Mesothelial cell of epicardium (in vitro differentiated cells): ENCODE data around the gene SPATA16. TPM values are rescaled to one million over a fixed set of nuclear protein-coding genes. Genes with fewer than 3 reads are reported as not detected.

Experiments
- DNase-seq, 2 experiments: peaks; one replicate each; pipeline ENCODE4 v3.0.0; 2021; ENCODE audit warnings: low spot score in 2 of 2; ENCODE audit not compliant: unreplicated experiment in 2 of 2
- H3K27ac Mint-ChIP-seq: 2 replicates; pipeline ENCODE4 v1.8.0; 2021; ENCODE audit warnings: mixed read lengths
- H3K27me3 Mint-ChIP-seq: 2 replicates; pipeline ENCODE4 v1.8.0; 2021; ENCODE audit warnings: low read depth, mixed read lengths
- H3K36me3 Mint-ChIP-seq: 2 replicates; pipeline ENCODE4 v1.8.0; 2021; ENCODE audit warnings: mixed read lengths
- H3K4me1 Mint-ChIP-seq: 2 replicates; pipeline ENCODE4 v1.8.0; 2021; ENCODE audit warnings: mixed read lengths
- H3K4me3 Mint-ChIP-seq: 2 replicates; pipeline ENCODE4 v1.8.0; 2021; ENCODE audit warnings: mild to moderate bottlenecking, moderate library complexity, mixed read lengths
- H3K9me3 Mint-ChIP-seq: 2 replicates; pipeline ENCODE4 v1.8.0; 2021; ENCODE audit warnings: mixed read lengths
- CTCF ChIP-seq: fragments of 200-600 bp; sonication (generic); IDR thresholded peaks from one replicate; pipeline ENCODE4 v1.5.0; 2021; ENCODE audit warnings: antibody characterized with exemption; ENCODE audit not compliant: unreplicated experiment
- total RNA-seq: library from RNA; stranded (reverse); gene quantifications from 3 replicates; pipeline ENCODE4 v1.2.1, GENCODE V29; 2021

SPATA16 gene
- total RNA-seq, 1 donor from 2014 or later, result not detected

GRCh38 chr3:172980849-172981248 lies 160.2 kb downstream of the SPATA16 start:
- no peak overlapping the region for H3K4me3 Mint-ChIP-seq
- no peak for TF ChIP-seq CTCF
- H3K27me3 Mint-ChIP-seq, result peaks cover 3% of the 10 kb centered on the region
- no peaks in the 10 kb centered on the region for H3K36me3 Mint-ChIP-seq
- no peak for DNase-seq
- H3K27ac Mint-ChIP-seq, result no peak overlapping the region
- H3K4me1 Mint-ChIP-seq, result no peaks in the 10 kb centered on the region
- no peaks in the 10 kb centered on the region for H3K9me3 Mint-ChIP-seq

- no peak overlapping the region for H3K27ac Mint-ChIP-seq
- H3K4me1 Mint-ChIP-seq, result no peaks in the 10 kb centered on the region
- peaks cover 3% of the 10 kb centered on the region for H3K27me3 Mint-ChIP-seq
- H3K9me3 Mint-ChIP-seq, result no peaks in the 10 kb centered on the region
- H3K36me3 Mint-ChIP-seq, result no peaks in the 10 kb centered on the region
- no peak for TF ChIP-seq CTCF
- H3K4me3 Mint-ChIP-seq, result no peak overlapping the region
- no peak for DNase-seq
These were observed 163.3 kb downstream of the SPATA16 start for GRCh38 chr3:172977696-172978095.

- no peak for TF ChIP-seq CTCF
- Mint-ChIP-seq H3K27me3 (no peaks in the 10 kb centered on the region), H3K4me3 (no peak overlapping the region), H3K36me3 (no peaks in the 10 kb centered on the region), H3K9me3 (no peaks in the 10 kb centered on the region), H3K4me1 (peaks cover 1% of the 10 kb centered on the region), H3K27ac (no peak overlapping the region)
- no peak for DNase-seq
These were observed 166.1 kb downstream of the SPATA16 start for GRCh38 chr3:172974969-172975368.

GRCh38 chr3:172973799-172974198 lies 167.2 kb downstream of the SPATA16 start:
- no peak overlapping the region for H3K4me3 Mint-ChIP-seq
- no peaks in the 10 kb centered on the region for H3K9me3 Mint-ChIP-seq
- no peaks in the 10 kb centered on the region for H3K27me3 Mint-ChIP-seq
- no peak for DNase-seq
- H3K36me3 Mint-ChIP-seq, result no peaks in the 10 kb centered on the region
- peaks cover 5% of the 10 kb centered on the region for H3K4me1 Mint-ChIP-seq
- no peak for TF ChIP-seq CTCF
- H3K27ac Mint-ChIP-seq, result no peak overlapping the region

- H3K27ac Mint-ChIP-seq, result no peak overlapping the region
These were observed 168.3 kb downstream of the SPATA16 start for GRCh38 chr3:172972717-172973116.

More at GRCh38 chr3:172972717-172973116, 168.3 kb downstream of the SPATA16 start:
- TF ChIP-seq CTCF, result no peak
- Mint-ChIP-seq H3K4me1 (peaks cover 12% of the 10 kb centered on the region), H3K27me3 (no peaks in the 10 kb centered on the region), H3K9me3 (no peaks in the 10 kb centered on the region), H3K4me3 (no peak overlapping the region), H3K36me3 (no peaks in the 10 kb centered on the region)
- DNase-seq, result no peak
